Measurements from ENCODE around the gene PAPPA. TPM values are rescaled to one million over a fixed set of nuclear protein-coding genes. Genes with fewer than 3 reads are reported as not detected.

The PAPPA gene
- total and polyA plus RNA-seq, 2 of the 8 experiments (the other 6 are each of a cell fraction or from before 2014, with no cell fraction given) = 0.18 to 0.63 TPM

DNA sequence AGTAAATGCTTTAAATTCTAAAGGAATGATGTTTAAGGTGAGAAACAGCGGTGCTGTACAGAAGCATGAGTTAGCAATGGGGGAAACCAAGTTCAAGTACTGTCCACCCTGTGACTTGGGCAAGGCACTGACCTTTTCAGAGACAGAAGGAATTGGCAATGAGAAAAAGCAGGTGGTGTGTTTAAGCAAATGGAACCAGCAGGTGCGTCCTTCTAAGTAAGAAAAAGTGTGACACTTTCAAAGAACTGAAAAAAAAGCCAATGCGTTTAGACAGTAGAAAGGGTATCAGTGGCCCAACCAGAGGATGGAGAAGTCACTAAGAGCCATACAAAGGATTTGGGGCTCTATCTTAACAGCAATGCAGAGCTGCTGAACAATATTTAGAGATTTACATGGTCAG lies 250.6 kb downstream of the PAPPA start:
- WGBS, 2 experiments (ENCODE audit: extremely low coverage in 1 of 2, insufficient coverage in 1 of 2, insufficient read length in 1 of 2, insufficient replicate concordance in 2 of 2, low coverage in 1 of 2, low lambda C conversion rate in 2 of 2, missing lambda C conversion rate in 1 of 2) = 86% methylated on average over 3 of the region's 3 CpGs; no CpG with 5 or more reads in 1 of the 2 experiments
- Histone ChIP-seq H3K4ac (replicated peaks; ENCODE audit: insufficient read length, low read depth, low read length) (no peak overlapping the region), H3K56ac (replicated peaks; ENCODE audit: insufficient read length, low read depth, low read length) (no peak overlapping the region), H3K9ac (replicated peaks in 1 of 4; ENCODE audit: extremely low read depth in 1 of 4, low read depth in 3 of 4, low read length in 3 of 4) (no peak overlapping the region), H2BK5ac (ENCODE audit: low read depth, low read length) (no peak overlapping the region), H3K4me2 (ENCODE audit: insufficient read depth in 1 of 2, low read depth in 2 of 2, low read length in 2 of 2) (no peak overlapping the region), H3K36me3 (ENCODE audit: control insufficient read depth in 2 of 4, insufficient read depth in 4 of 4, low read length in 3 of 4) (no peaks in the 10 kb centered on the region), H3K4me3 (ENCODE audit: extremely low read depth in 1 of 4, insufficient read depth in 2 of 4, low read depth in 3 of 4, low read length in 4 of 4) (no peak overlapping the region), H2BK120ac (replicated peaks; ENCODE audit: low read depth, low read length) (no peak overlapping the region), H3K23ac (ENCODE audit: insufficient read length) (no peak overlapping the region), H2BK15ac (ENCODE audit: low read length) (no peak overlapping the region), H2BK20ac (ENCODE audit: low read length) (no peak overlapping the region), H3K23me2 (ENCODE audit: low read depth, low read length) (no peaks in the 10 kb centered on the region), H4K91ac (replicated peaks; ENCODE audit: insufficient read length, low read length) (no peak overlapping the region), H2AFZ (ENCODE audit: low read length) (no peak overlapping the region), H3K14ac (ENCODE audit: insufficient read length) (no peak overlapping the region), H3K27me3 (replicated peaks in 1 of 4; ENCODE audit: control insufficient read depth in 3 of 4, extremely low read depth in 1 of 4, insufficient read depth in 3 of 4, low read length in 3 of 4) (no peaks in the 10 kb centered on the region), H3K9me3 (ENCODE audit: insufficient read depth in 2 of 2, low read depth in 1 of 2, low read length in 1 of 2) (no peaks in the 10 kb centered on the region), H4K5ac (ENCODE audit: insufficient read length, low read depth, low read length) (no peak overlapping the region), H4K8ac (ENCODE audit: extremely low read depth, insufficient read depth, low read length) (no peak overlapping the region), H3K4me1 (replicated peaks in 1 of 4; ENCODE audit: control insufficient read depth in 3 of 4, insufficient read depth in 4 of 4, low read length in 3 of 4) (no peaks in the 10 kb centered on the region), H2BK12ac (ENCODE audit: low read depth, low read length) (no peak overlapping the region), H3K79me1 (ENCODE audit: low read depth, low read length) (no peaks in the 10 kb centered on the region), H3K18ac (ENCODE audit: extremely low read depth, low read length) (no peak overlapping the region), H4K20me1 (replicated peaks in 1 of 2; ENCODE audit: control insufficient read depth in 1 of 2, insufficient read depth in 2 of 2, low read length in 2 of 2) (no peaks in the 10 kb centered on the region), H2AK5ac (ENCODE audit: low read depth, low read length) (no peak overlapping the region), H3K79me2 (ENCODE audit: control insufficient read depth in 1 of 2, insufficient read depth in 2 of 2, low read length in 2 of 2) (no peaks in the 10 kb centered on the region), H3K27ac (ENCODE audit: low read depth, low read length) (no peak overlapping the region)
- ChIA-PET POLR2A (ENCODE audit: partially characterized antibody) (no interaction called here), CTCF (ENCODE audit: partially characterized antibody) (no interaction called here)
- FAIRE-seq (no peak), DNase-seq (ENCODE audit: low read depth in 1 of 2, low spot score in 2 of 2) (no peak)
- TF ChIP-seq CTBP2 (IDR thresholded peaks at IDR 0.05; ENCODE audit: borderline replicate concordance, insufficient read depth, insufficient read length, low read length) (no peak), KDM5A (IDR thresholded peaks at IDR 0.05; ENCODE audit: low read length) (no peak), RFX5 (IDR thresholded peaks at IDR 0.05; ENCODE audit: borderline replicate concordance, low read depth, low read length) (no peak), HDAC6 (IDR thresholded peaks at IDR 0.05; ENCODE audit: low read depth, low read length) (no peak), RXRA (IDR thresholded peaks at IDR 0.05; ENCODE audit: insufficient read depth, low read depth, low read length) (no peak), SIRT6 (IDR thresholded peaks at IDR 0.05; ENCODE audit: low read length) (no peak), MAFK (IDR thresholded peaks at IDR 0.05; ENCODE audit: low read depth, low read length) (no peak), TCF12 (IDR thresholded peaks at IDR 0.05; ENCODE audit: low read depth, low read length) (no peak), CREB1 (IDR thresholded peaks at IDR 0.05) (no peak), SP4 (IDR thresholded peaks at IDR 0.05; ENCODE audit: low read length) (no peak), TBP (IDR thresholded peaks at IDR 0.05; ENCODE audit: low read depth, low read length) (no peak), FOSL1 (IDR thresholded peaks at IDR 0.05; ENCODE audit: insufficient read depth, low read depth, low read length) (no peak), JUND (IDR thresholded peaks at IDR 0.05; ENCODE audit: low read length) (no peak), SAP30 (IDR thresholded peaks at IDR 0.05; ENCODE audit: insufficient read depth, insufficient replicate concordance, low read length) (no peak)
- TF ChIP-seq, protein P1, sequence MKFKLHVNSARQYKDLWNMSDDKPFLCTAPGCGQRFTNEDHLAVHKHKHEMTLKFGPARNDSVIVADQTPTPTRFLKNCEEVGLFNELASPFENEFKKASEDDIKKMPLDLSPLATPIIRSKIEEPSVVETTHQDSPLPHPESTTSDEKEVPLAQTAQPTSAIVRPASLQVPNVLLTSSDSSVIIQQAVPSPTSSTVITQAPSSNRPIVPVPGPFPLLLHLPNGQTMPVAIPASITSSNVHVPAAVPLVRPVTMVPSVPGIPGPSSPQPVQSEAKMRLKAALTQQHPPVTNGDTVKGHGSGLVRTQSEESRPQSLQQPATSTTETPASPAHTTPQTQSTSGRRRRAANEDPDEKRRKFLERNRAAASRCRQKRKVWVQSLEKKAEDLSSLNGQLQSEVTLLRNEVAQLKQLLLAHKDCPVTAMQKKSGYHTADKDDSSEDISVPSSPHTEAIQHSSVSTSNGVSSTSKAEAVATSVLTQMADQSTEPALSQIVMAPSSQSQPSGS (IDR thresholded peaks at IDR 0.05; ENCODE audit: low read length) = no peak

Data from H1 (cell line).